GM19452 (cell line): ENCODE measurements around the gene IRGQ.
"Not testable (repeated sequence)": the region's sequence is repeated elsewhere in the genome, so short reads cannot be mapped to it uniquely, and the experiment has no call there.

ENCODE experiments used
- ATAC-seq: cut with Tn5 transposase; IDR thresholded peaks from one replicate; pipeline ENCODE4 v1.9.1; 2021; ENCODE audit not compliant: unreplicated experiment

Gene IRGQ

DNA sequence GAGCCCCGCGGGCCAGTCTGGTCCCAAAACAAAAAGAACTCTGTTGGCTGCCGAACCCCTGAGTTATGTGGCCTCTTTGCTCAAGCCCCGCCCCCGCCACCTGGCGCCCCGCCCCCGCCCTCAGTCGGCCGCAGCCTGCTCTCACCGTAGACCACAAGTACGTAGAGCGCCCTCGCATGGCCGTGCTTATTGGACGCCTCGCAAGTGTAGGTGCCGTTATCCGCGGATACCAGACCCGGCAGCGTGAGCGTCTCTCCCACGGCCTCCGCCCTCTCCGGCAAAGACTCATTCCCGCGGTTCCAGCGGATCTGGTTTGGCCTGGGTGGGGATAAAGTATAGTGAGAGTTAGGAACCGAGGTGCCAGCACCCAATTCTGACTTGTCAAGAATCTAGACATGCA lies 29.0 kb upstream of the IRGQ start:
- ATAC-seq = no peak

DNA sequence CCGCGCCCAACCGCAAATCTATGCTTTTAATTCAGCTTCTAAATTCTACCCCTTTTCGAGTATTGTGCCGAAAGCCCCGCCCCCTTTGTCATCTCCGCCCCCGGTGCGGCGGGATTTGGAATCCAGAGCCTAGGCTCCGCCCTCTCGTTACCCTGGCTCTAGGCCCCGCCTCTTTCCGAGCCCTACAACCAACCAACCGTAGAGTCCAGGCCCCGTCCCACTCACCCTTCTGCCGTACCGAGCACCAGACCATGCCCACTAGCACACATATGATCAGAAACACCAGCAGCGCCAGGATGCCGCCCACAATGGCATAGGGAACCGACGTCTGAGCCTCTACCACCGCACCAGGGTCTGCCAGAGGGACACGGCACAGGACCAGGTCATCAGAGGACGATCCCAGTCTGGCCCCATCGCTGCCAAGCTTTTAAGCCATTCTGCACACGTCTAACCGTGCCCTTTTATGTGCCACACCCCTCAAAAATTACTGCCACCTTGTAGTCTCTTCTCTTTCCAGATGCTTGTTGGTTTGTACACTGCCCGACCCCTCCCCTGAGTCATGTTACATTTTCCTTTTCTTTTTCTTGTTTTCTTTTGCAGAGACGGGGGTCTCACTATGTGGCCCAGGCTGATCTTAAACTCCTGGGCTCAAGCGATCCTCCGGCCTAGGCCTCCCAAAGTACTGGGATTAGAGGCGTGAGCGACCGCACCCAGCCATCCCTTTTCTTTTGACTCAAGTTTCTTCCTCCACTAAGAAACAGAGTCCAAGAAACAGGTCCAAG lies 28.1 kb upstream of the IRGQ start:
- no peak for ATAC-seq

DNA sequence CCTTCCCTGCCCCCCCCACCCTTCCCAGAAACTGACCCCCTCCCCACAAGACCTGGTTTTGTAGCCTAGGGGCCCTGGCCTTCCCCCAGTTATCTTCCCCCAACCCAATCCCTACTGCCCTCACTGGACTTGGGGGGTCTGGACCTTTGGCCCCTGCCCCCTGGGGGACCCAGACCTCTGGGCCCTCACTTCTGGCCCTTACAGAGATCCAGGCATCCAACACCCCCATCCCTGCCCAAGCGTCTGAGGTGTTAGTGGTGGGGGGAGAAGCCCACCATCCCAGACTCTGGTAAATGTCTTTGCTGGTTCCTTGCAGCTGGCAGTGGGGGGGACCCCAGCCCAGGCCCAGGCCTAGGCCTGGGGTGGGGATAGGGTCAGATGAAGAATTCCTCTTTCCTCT lies 27.0 kb upstream of the IRGQ start:
- ATAC-seq = no peak

DNA sequence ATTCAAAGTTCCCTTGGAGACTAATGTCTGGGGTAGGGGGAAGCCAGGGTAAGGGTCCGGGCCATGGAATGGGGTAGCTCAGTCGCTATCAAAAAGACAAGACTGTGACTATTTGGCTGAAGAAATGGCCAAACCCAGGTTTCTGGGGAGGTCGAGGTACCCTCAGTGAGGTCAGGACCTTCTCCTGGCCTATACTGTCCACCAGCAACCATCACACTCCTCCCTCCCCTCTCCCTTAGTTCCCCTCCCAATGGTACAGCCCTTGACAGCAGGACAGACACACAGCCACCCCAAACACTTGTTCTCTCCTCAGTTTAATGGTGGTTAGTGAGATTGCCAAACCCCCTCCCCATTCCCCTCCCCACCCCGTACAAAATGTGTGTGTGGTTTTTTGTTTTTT lies 26.1 kb upstream of the IRGQ start:
- ATAC-seq = no peak

DNA sequence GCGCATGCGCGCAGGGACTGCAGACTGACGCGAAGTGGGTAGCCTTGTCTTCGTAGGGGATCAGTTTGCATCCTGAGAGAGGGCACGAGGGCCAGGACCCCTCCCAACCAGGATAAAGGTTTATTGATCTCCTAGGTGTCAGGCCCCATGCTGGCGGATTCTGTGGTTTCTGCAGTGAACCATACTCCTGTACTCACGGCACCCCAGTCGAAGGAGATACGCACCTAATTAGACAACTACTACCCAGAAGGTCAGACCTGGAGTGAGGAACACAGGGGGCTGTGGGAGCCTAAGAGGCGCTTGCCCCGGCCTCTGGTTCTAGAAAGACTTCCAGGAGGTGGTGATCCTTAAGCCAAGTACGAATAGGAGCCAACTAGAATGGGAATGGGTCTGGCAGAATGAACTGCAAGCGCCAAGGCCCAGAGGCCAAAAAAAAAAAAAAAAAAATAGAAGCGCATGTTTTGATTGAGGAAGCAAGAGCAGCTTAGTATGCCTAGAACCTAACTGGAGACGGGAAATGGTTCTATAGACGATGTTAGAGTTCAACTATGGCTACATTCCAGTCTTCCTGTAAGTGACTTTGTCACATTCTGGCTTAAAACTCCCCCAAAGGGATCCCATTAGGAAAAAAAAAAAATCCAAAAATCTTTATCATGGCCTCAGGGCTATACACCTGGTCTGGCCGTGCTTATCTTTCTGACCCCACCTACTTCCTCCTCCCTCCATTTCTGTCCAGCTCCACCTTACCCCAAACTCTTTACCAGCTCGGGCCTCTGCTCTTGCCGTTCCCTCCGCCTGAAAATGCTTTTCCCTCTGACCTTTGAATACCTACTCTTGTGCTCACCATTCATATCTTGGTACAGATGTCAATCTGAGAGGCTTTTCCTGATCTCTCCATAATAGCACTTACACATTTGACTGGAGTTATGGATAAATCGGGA lies 24.4 kb upstream of the IRGQ start:
- ATAC-seq = no peak

DNA sequence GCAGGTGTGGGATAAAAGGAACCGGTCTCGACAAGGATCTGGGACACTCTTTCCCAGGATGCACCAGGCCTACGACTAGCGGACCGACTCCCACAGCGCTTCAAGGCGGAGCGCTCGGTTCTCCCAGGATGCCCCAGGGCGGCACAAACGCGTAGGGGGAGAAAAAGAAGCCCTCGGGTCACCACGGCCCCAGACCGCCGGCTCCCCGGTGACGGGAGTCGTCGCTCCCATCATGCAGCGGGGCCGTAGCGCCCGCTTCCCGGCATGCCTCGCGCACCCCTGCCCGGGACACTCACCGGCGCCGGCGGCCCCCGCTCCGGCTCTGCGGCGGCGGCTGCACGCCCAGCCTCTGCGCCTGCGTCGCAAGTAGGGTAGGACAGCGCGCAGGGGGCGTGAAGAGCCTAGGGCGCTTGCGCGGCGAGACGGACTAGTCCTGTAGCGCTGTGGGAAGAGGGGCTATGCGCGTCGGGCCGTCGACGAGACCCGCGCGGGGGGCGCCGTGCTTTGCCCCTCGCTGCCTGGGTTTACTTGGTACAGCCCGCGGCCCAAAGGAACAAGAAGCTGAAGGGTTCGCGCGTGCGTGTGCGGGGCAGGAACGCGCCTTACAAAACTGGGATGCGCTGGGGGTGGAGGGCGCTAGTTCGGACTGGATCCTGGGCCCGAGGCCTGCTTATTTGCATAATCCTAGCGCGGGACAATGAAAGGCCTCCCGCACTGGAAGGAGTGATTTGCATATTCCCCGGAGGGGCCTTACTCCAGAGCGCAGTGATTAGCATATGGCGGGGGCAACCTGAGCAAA lies 23.5 kb upstream of the IRGQ start, which contains the start of gene ZNF428:
TSS of gene ZNF428 (minus strand) at position 368 of the 799 bp plus-strand sequence. CDS start 5,325 bp downstream, outside the sequence.
- peak; percentile 85 for ATAC-seq

DNA sequence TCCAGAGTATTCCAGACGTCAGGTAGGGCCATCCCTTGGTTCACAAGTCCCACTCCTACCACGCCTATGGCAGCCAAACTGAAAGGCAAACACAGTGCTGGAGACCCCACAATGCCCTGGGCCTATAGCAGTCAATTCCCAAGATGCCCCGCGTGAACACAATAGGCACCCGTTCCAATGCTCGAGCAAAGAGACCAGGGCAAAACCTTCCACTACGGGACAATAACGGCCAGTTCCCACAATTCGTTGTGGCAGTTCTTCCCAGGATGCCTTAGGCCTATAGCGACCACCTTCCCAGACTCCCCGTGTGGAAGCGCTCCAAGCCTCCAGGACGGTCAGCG lies 23.0 kb upstream of the IRGQ start:
- peak; percentile 27 for ATAC-seq

DNA sequence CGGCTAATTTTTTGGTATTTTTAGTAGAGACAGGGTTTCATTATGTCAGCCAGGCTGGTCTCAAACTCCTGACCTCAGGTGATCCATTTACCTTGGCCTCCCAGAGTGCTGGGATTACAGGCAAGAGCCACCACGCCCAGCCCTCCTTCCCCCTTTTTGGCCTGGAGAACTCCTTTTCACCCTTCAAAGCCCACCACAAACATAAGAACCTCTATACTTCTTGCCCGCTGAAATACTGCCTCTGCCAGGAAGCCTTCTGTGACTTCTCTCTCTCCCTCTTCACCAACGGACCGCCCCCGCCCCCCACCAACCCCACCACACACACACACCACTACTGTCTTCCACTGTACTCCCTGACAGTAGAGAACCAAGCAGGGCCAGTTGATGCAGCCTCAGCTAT lies 21.0 kb upstream of the IRGQ start:
- ATAC-seq = no peak

DNA sequence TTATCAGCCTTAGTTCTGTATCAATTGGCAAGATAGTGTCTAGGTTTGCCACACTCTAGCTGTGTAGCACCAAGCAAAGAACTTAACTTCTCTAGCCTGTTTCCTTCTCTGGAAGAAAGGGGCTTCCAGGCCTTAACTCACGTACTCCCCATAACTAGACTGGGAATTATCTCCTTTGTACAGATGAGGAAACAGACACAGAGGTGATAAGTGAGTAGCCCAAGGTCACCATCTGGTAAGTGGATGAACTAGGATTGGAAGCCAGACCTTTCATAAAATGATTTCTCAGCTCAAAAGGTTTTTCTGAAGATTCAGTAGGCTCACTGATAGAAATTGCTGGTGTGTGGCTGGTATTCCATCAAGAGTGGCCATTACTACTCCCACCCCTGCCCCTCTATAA lies 20.4 kb upstream of the IRGQ start:
- ATAC-seq = no peak

DNA sequence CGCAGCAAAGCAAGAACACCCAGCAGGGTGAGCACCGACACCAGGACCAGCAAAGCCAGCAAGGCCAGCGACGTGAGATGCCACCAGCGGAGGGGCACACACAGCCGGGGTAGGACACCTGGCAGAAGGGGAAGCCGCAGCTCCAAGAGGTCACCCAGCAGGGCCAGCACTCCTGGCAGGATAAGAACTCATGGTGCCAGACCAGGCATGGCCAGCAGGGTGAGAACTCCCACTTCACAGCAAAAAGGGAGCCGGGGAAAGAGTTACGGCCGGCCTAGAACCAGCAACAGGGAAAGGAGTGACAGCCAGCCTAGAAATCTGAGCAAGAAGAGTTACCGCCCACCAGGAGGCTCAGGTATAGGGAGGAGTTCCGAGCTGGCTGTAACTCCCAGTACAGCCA lies 16.4 kb upstream of the IRGQ start:
- ATAC-seq = no peak

DNA sequence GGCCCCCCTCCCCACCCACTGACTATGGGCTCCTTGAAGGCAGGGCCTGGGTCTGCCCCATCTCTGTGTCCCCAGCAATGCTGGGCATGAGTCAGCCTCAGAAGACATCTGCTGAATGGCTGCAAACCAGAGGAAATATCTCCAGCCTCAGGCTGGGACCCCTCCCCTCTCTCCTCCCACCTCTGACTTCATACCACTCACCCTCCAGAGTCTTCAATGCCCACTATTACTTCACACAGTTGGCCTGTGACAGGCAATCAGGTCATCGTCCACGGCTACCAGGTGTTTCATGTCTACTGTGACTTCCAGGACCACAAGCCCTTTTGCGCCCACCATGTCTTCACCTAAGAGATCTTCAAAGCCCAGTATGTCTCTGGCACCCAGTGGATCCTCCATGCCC lies 15.9 kb upstream of the IRGQ start, which contains the start of gene SRRM5:
TSS of gene SRRM5 (plus strand) at position 301 of the 400 bp plus-strand sequence. CDS start at position 335, 34 bp downstream.
- ATAC-seq = no peak

DNA sequence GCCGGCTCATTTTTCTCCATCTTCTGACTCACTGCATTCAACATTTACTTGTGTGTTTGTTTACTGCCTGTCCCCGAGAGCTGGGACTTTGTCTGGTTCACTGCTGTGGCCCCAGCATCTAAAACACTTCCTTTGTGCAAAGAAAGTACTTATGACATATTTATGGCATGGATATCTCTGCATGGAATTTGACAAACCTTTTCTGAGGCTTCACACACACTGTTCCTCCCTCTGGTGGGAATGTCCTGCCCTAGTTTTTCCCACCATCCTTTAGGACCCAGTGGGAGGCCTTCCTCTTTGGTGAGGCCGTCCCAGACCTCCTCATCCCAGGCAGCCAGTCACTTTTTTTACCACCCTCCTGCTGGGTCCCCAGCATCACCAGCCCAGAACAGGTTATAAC lies 14.6 kb upstream of the IRGQ start:
- ATAC-seq = no peak

DNA sequence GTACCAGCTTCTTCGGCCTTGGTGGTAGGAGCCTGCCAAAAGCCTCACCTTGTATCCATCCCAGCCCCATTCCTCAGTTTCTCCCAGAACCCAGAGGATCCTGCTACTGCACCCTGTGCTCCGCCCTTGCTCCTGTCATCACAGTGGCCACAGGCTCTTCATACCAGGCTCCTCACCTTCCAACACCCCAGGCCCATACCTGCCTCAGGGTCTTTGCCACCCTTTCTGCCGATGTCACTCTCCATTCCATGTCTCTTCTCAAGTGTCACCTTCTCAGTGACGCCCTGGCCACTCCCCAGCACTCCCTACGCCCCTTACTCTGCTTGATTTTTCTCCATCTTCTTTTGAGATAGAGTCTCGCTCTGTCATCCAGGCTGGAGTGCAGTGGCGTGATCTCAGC lies 13.9 kb upstream of the IRGQ start:
- no peak for ATAC-seq

DNA sequence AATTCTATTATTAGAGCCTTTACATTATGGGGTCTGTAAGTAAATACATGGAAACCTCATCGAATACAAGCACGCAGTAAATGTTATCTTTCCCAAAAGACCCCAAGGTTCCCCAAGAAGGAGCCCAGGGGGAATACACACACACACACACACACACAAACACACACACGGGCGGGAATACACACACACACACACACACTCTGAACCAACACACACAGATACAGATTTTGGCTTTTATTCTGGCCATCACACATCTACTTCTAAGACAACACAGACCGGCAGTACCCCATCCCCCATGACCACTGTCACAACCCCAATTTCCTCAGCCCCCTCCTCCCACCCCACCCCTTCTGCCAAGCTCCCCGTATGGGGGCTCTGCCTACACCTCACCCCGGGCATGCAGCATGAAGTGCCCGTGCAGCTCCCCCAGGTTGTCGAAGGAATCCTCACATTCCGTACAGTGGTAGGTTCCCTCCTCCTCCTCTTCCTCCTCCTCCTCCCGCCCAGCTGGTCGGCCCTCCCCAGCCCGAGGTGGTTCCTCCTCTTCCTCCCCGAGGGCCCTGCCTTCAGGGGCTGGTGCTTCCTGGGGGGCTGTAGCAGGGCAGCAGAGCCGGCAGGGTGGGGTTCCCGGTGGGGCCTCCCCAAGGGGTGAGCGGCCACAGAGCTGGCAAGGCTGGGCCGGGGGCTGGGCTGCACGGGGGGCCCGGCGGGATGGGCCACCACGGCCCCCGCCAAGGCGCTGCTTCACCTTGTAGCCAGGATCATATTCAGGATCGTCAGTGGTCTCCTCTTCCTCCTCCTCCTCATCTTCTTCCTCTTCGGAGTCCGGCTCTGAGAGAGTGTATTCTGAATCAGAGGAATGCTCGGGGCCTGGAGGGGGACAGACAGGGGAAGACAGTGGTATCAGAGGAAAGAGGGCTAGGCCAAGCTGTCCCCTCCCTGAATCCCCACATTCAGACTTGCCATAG lies 11.6 kb upstream of the IRGQ start:
- no peak for ATAC-seq

DNA sequence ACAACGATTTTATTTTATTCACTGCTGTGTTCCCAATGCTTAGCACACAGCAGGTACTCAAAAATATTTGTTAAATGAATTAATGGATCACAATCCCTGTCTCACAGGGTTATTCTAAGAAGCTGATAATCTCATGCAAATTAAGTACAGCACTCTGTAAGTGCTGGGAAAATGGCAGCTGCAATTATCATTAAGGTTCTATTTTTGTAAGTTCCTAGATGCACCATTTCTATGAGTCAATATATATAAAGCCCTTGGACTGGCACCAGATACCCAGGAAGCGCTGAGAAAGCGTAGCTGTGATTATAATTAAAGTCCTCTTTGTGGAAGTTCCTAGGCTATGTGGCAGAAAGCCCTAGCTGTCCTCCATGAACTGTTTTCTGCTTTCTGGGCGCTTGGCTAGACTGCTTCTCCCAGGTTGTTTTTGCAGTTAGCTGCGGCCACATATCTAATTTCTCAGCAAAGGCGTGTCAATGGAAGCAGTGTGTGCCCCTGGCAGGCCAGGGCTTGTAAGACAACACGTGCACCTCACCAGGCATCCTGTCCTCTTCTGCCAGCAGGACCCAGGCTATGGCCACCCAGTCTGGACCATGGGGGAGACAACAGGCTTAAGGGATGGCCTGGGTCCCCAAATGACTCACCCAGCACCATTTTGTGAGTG lies 10.8 kb upstream of the IRGQ start:
- no peak for ATAC-seq

DNA sequence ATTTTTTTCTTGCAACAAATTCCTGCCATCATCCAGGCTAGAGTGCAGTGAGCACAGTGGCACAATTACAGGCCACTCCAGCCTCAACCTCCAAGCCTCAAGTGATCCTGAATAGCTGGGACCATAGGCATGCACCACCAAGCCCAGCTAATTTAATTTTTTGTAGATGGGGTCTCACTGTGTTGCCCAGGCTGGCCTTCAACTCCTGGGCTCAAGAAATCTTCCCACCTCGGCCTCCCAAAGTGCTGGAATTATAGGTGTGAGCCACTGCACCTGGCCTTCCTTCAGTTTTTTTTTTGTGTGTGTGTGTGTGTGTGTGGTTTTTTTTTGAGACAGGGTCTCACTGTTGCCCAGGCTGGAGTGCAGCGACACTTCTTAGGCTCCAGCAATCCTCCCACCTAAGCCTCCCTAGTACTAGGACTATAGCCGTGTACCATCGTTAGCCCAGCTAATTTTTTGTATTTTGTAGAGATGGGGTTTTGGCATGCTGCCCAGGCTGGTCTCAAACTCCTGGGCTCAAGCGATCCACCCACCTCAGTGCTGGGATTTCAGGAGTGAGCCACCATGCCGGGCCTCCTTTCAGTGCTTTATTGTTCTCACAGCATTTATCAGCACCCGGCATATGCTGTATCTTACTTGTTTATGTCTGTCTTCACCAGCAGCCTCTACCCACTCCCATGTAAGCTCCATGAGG lies 10.1 kb upstream of the IRGQ start:
- ATAC-seq = no peak

DNA sequence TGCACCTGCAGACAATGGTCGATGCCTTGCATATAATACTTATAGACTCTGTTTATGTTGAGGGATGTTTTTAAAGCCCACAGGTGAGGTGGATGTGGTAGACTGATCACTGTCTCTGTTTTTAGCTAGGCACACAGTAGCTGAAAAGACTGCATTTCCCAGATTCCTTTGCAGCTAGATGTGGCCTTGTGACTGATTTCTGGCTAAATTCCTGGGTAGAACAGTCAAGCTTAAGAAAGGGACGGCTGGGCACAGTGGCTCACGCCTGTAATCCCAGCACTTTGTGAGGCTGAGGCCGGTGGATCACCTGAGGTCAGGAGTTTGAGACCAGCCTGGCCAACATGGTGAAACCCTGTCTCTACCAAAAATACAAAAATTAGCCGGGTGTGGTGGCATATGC lies 4.4 kb upstream of the IRGQ start:
- not testable (repeated sequence) for ATAC-seq

DNA sequence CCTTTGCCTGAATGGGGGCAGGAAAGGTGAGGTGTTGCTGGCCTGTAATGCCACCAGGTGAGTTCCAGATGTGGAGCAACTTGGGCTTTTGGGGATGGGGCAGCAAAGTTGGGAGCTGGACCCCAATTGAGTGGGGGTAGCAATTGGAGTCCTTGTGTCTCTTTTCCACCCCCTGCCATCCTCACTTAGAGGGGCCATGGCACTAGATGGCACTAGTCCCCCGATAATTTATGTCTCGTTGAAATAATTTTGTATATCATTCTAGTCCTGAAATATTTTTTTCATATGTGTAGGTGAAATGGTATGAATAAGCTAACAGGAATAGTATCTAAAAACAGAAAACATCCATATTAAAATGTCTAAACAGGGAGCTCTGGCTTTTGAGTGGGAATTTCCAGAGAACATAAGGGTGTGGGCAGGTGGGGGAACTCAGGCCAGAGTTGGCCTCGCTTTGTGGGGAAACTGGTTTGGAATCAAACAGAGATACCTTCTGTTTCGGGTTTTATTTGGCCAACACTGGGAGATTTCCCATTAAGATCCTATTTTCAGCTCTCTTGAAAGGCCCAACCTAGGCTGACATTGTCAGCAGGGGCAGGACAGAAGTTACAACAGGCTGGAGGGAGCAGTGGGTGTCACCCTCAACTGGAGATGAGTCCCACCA lies 3.8 kb upstream of the IRGQ start:
- no peak for ATAC-seq
